HUES6 (cell line): ENCODE measurements around the gene CLNS1A.

Experiments
- H3K27ac ChIP-seq: 2 replicates; pipeline ENCODE4 v1.7.0; 2013; ENCODE audit warnings: low read depth, mild to moderate bottlenecking, low read length, inconsistent platforms
- H3K27me3 ChIP-seq: 2 replicates; pipeline ENCODE4 v1.6.1; 2013; ENCODE audit warnings: low read length; ENCODE audit not compliant: control insufficient read depth, insufficient read depth
- H3K36me3 ChIP-seq: 2 replicates; pipeline ENCODE4 v1.6.1; 2013; ENCODE audit warnings: low read length; ENCODE audit not compliant: control insufficient read depth, insufficient read depth
- H3K4me1 ChIP-seq: 2 replicates; pipeline ENCODE4 v1.6.1; 2013; ENCODE audit warnings: low read length; ENCODE audit not compliant: control insufficient read depth, insufficient read depth
- H3K4me3 ChIP-seq: 2 replicates; pipeline ENCODE4 v1.5.1; 2013; ENCODE audit warnings: low read depth, low read length
- H3K9ac ChIP-seq: one replicate; pipeline ENCODE4 v1.6.1; 2013; ENCODE audit warnings: mild to moderate bottlenecking, low read length
- H3K9me3 ChIP-seq: 2 replicates; pipeline ENCODE4 v1.6.1; 2013; ENCODE audit warnings: low read depth, low read length; ENCODE audit not compliant: control insufficient read depth, insufficient read depth

CLNS1A gene, protein sequence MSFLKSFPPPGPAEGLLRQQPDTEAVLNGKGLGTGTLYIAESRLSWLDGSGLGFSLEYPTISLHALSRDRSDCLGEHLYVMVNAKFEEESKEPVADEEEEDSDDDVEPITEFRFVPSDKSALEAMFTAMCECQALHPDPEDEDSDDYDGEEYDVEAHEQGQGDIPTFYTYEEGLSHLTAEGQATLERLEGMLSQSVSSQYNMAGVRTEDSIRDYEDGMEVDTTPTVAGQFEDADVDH

DNA sequence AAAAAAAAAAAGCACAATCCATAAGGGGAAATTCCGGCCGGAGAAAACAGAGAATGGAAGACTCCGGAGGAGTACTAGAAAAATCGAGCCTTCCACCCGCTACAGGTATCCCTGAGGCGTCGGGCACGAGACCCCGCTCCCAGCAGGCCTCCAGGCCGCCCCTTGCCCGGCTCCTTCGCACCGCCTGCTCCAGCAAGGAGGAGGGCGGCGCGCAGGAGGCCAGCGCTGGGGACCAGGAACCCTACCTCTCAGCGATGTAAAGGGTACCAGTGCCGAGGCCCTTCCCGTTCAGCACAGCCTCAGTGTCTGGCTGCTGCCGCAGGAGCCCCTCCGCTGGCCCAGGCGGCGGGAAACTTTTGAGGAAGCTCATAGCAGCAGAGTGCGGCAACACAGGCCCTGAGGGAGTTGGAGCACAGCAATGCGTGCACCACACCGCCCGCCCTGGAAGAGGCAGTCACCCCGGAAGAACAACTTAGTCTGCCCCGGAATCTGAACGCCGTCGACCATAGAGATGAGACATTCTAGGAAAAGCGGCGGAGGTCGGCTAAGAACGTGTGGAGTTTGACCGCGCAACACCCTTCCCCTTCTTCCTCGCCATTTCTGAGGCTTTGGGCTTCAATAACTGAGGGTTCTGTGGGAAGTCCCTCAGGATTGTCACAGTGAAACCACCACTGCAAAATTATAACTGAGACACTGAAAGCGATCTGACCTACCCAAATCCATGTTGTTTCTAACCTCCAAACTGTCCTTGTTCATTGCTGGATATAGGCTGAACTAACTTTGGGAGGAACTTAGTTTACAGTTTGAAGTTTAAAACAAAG lies at the start of gene CLNS1A:
CLNS1A (minus strand) TSS at position 450 of the 821 bp plus-strand sequence; CDS start at position 370, 80 bp downstream.
- no peaks in the 10 kb centered on the region for H3K27me3 ChIP-seq
- H3K9ac ChIP-seq = peak within 1 kb of the TSS; percentile 93
- no peaks in the 10 kb centered on the region for H3K9me3 ChIP-seq
- peak within 1 kb of the TSS; percentile 88 for H3K4me3 ChIP-seq
- H3K27ac ChIP-seq = peak within 1 kb of the TSS; percentile 80
- 0 out of 2 replicates have a peak, but pooled peaks cover 3% of the 10 kb centered on the region for H3K36me3 ChIP-seq
- 0 out of 2 replicates have a peak, but pooled peaks cover 3% of the 10 kb centered on the region for H3K4me1 ChIP-seq

DNA sequence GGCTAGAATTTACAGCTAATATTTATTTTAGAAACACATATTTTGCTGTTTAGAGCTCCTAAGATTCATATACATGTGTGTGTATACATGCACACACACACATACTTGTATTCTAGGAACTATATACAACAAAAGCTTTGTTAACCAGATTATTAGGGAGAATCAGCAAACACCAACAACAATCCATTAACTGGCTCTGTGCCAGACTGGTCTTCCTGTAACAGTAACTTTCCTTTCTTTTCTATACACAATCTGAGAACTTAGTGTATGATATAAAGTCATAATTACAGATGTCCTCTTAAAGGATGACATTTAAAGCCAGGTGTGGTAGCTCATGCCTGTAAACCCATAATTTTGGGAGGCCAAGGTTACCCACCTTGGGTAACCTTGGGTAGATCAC lies 49.5 kb upstream of the CLNS1A start:
- Histone ChIP-seq H3K27ac (no peak overlapping the region), H3K4me3 (no peak overlapping the region), H3K36me3 (peaks cover 71% of the 10 kb centered on the region), H3K27me3 (no peaks in the 10 kb centered on the region), H3K4me1 (no peaks in the 10 kb centered on the region), H3K9ac (no peak overlapping the region), H3K9me3 (no peaks in the 10 kb centered on the region)

DNA sequence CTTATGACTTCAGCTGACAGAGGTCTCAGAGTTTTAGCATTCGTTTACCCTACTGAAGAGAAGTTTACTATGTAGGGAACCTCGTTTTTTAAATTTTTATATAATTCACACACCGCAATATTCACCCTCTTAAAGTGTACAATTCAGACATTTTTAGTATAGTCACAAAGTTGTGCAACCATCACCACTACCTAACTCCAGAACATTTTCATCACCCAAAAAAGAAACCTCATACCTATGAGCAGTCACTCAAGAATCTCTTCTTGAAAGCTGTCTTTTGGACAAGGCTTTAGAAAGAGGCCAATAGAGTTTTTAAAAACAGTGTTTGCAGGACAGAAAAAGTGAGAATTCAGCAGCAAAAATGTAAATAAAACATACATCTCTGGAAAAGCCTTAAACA lies 39.5 kb upstream of the CLNS1A start:
- Histone ChIP-seq H3K4me3 (no peak overlapping the region), H3K9ac (no peak overlapping the region), H3K27me3 (no peaks in the 10 kb centered on the region), H3K9me3 (no peaks in the 10 kb centered on the region), H3K4me1 (no peaks in the 10 kb centered on the region), H3K36me3 (peaks cover 75% of the 10 kb centered on the region), H3K27ac (no peak overlapping the region)

DNA sequence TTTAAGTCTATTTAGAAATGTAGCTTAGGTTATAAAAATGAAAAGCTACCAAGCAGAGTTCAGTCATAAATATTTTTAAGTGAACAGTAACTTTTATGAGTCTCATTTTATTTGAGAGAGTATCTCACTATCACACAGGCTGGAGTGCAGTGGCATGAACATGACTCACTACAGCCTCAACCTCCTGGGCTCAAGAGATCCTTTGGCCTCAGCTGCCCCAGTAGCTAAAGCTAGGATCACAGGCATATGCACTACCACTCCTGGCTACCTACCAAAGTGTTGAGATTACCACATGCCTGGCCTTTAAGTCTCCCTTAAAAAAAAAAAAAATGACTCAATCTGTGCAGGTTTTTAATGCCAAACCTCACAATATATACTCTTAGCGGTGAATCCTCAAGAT lies 34.7 kb upstream of the CLNS1A start:
- Histone ChIP-seq H3K4me1 (no peaks in the 10 kb centered on the region), H3K9ac (no peak overlapping the region), H3K27me3 (no peaks in the 10 kb centered on the region), H3K9me3 (no peaks in the 10 kb centered on the region), H3K4me3 (no peak overlapping the region), H3K27ac (no peak overlapping the region), H3K36me3 (peaks cover 89% of the 10 kb centered on the region)

DNA sequence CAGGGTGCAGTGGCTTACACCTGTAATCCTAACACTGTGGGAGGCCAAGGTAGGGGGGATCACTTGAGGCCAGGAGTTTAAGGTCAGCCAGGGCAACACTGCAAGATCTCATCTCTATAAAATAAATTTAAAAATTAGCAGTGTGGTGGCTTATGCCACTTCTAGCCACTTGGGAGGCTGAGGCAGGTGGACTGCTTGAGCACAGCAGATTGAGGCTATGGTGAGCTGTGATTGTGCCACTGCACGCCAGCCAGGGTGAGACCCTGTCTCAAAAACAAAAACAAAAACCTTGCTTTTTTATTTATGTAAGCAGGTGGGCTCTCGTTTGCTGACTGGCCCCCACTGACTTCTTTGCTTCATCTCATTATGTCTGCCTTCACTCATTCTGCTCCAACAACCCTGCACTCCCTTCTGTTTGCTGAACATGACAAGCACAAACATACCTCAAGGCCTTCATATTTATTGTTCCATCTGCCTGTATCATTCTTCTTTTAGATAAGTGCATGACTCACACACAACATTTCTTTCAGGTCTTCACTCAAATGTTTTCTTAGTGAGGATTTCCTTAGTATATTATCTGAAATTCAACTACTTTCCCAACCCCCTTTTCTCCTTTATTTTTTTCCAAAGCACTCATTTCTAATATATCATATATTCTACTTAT lies 32.4 kb upstream of the CLNS1A start:
- no peaks in the 10 kb centered on the region for H3K27me3 ChIP-seq
- H3K9me3 ChIP-seq = no peaks in the 10 kb centered on the region
- H3K4me1 ChIP-seq = no peaks in the 10 kb centered on the region
- no peak overlapping the region for H3K4me3 ChIP-seq
- no peak overlapping the region for H3K27ac ChIP-seq
- peaks cover 76% of the 10 kb centered on the region for H3K36me3 ChIP-seq
- H3K9ac ChIP-seq = no peak overlapping the region

DNA sequence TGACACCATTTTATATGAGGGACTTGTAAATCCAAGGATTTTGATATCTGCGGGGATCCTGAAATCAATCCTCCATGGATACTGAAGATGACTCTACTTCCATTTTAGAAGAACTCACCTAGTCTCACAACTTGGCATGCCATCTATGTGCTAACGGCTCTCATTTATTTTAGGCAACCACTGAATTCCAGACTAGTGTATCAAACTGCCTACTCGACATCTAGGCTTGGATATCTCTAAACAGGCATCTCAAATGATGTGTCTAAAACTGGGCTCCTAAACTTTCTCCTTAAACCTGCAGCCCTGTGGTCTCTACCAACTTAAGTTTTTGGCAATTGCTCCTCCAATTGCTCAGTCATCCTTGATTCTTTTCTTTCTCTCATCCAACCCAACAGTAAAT lies 31.2 kb upstream of the CLNS1A start:
- H3K36me3 ChIP-seq = peaks cover 70% of the 10 kb centered on the region
- no peak overlapping the region for H3K4me3 ChIP-seq
- H3K9me3 ChIP-seq = no peaks in the 10 kb centered on the region
- H3K27ac ChIP-seq = no peak overlapping the region
- no peak overlapping the region for H3K9ac ChIP-seq
- no peaks in the 10 kb centered on the region for H3K4me1 ChIP-seq
- no peaks in the 10 kb centered on the region for H3K27me3 ChIP-seq

DNA sequence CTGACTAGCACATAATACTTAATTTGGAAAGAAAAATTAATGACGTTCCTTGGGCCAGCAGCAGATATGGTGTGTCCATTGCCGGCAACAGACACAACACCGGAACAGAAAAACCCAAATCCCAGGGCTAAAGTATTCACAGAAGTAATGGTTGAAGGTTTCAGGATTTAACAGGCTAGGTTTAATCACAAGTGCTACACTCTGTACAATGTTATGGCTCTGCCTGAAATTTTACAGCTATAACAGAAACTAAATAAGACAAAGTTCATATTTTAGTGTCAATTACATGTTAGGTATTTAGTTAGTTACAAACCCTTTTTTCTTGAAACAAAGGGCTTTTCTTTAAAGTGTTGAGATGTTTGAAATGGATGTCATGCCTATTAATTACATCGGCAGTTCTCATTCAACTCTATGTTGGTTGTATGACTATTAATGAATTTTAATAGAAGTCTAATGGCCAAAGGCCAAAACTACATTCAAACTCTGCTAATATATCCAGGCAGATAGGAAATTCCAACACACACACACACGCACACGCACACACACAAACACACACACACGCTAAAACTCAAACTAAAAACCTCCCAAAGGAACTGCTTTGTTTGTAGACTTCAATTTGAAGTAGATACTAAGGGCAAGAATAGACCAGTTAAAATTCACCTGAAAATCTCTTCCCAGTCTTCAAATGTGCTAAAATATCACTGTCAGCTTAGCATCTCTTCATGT lies 27.8 kb upstream of the CLNS1A start:
- Histone ChIP-seq H3K4me1 (no peaks in the 10 kb centered on the region), H3K9ac (no peak overlapping the region), H3K9me3 (no peaks in the 10 kb centered on the region), H3K36me3 (peaks cover 46% of the 10 kb centered on the region), H3K27me3 (no peaks in the 10 kb centered on the region), H3K4me3 (no peak overlapping the region), H3K27ac (no peak overlapping the region)

DNA sequence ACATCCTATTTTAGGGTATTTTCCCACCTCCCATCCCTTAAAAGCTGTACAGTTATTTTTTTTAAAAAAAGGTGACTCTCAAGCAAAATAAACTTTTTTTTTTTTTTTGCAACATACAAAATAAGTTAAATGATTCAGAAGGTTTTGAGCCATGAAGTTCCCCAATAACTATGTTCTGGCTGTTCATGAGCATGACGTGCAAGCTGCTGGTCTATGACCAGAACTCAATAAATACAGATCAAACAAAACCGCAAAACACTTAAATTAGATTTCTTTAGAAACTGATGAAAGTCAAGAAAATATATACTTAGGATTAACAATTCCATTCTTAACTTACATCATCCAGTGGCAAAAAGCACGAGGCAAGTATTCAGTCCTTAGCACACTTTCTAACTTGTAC lies 24.1 kb upstream of the CLNS1A start:
- Histone ChIP-seq H3K36me3 (peaks cover 9% of the 10 kb centered on the region), H3K4me3 (no peak overlapping the region), H3K9ac (no peak overlapping the region), H3K9me3 (no peaks in the 10 kb centered on the region), H3K27ac (no peak overlapping the region), H3K4me1 (no peaks in the 10 kb centered on the region), H3K27me3 (no peaks in the 10 kb centered on the region)

DNA sequence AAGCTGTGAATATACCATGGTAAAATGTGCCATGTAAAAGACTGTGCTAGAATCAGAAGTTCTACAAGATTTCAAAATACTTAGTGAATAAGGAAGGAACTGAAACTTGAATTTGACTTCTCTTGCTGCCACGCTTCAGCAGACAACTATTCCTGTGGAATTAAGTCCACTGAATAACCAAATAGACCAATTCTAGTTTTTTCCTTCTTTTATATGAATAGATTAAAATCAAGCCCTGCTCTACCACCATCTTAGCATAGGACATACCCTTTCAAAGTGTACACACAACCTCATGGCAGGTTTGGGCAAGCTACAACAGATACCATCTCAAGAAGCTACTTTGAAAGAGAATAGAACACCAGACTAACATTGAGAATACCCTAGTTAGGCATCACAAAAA lies 23.4 kb upstream of the CLNS1A start:
- no peak overlapping the region for H3K27ac ChIP-seq
- no peak overlapping the region for H3K4me3 ChIP-seq
- no peak overlapping the region for H3K9ac ChIP-seq

DNA sequence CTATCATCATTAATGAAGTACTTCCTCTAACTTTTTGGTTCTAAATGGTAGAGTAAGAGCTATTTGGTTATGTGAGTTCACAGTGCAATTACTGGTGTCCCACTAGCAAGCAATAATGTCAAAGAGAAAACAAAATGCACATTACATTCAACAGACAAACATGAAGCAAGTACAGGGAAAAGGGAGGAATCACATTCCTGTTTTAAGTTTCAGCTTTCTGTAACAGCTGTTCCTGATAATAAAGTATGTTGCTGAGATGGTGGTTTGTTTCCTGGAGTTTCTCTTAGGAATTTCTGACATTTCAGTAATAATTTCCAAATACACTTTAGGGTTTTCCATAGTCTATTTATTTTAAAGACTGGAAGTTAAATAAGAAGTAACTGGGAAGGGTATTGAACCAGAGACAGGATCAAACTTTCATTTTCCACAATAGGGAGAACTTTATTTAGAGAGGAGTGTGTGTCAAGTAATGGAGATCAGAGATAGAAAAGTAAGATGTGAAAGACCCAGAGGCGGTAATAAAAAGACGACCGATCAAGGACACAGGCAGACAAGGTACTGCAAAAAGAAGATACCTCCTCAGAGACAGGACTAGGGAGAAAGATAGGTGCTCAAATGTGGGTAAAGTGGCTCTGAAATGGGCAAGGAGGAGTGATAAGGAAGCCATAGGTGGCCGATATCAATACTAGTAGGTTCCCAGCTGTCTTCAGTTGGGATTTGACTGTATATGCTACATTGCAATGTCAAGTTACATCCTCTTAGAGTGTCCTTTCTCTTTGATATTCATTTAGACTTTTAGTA lies 20.8 kb upstream of the CLNS1A start:
- Histone ChIP-seq H3K9me3 (no peaks in the 10 kb centered on the region), H3K4me3 (no peak overlapping the region), H3K4me1 (0 out of 2 replicates have a peak, but pooled peaks cover 3% of the 10 kb centered on the region), H3K27me3 (no peaks in the 10 kb centered on the region), H3K27ac (no peak overlapping the region), H3K9ac (no peak overlapping the region), H3K36me3 (no peaks in the 10 kb centered on the region)

More for the DNA sequence above, 23.4 kb upstream of the CLNS1A start:
- Histone ChIP-seq H3K36me3 (peaks cover 6% of the 10 kb centered on the region), H3K27me3 (no peaks in the 10 kb centered on the region), H3K4me1 (0 out of 2 replicates have a peak, but pooled peaks cover 2% of the 10 kb centered on the region), H3K9me3 (no peaks in the 10 kb centered on the region)
